Liver (tissue), 2 donors: ENCODE measurements around the gene KIRREL1.

Source experiments
- GABPA ChIP-seq, 2 donors: IDR thresholded peaks in 1 of 2; conservative IDR thresholded peaks in 1 of 2; 2 replicates each; pipeline ENCODE4 v1.6.1; 2016; ENCODE audit warnings: antibody characterized with exemption in 2 of 2, mild to moderate bottlenecking in 1 of 2, moderate library complexity in 1 of 2
- RAD21 ChIP-seq, 2 donors: IDR thresholded peaks; 2 replicates each; pipeline ENCODE4 v1.6.1; 2016; ENCODE audit warnings: antibody characterized with exemption in 2 of 2, mild to moderate bottlenecking in 2 of 2
- REST ChIP-seq: IDR thresholded peaks from 2 replicates; pipeline ENCODE4 v1.6.1; 2016; ENCODE audit warnings: antibody characterized with exemption, mild to moderate bottlenecking
- YY1 ChIP-seq: IDR thresholded peaks from 2 replicates; pipeline ENCODE4 v1.6.1; 2016; ENCODE audit warnings: antibody characterized with exemption, mild to moderate bottlenecking
- donor health status: healthy.

- TF ChIP-seq YY1 (no peak), GABPA (IDR thresholded peaks at IDR 0.05 in 1 of 2, conservative IDR thresholded peaks at IDR 0.05 in 1 of 2) (no peak), RAD21 (IDR thresholded peaks at IDR 0.05) (no peak), REST (no peak)
Measured at GRCh38 chr1:157968508-157968907, 24.9 kb upstream of the KIRREL1 start.
